ENCODE data around the gene NOTCH1.

Gene NOTCH1

GRCh38 chr9:136537411-136537810, 8.4 kb downstream of the NOTCH1 start:
- Histone ChIP-seq H3F3A (ENCODE audit: insufficient read depth) (no peaks in the 10 kb centered on the region), H3K27ac (ENCODE audit: low read depth, low read length) (no peak overlapping the region), H3K9ac (ENCODE audit: low read length) (no peak overlapping the region), H3K36me3 (ENCODE audit: low read length) (no peaks in the 10 kb centered on the region), H4K20me1 (ENCODE audit: low read depth, low read length) (no peaks in the 10 kb centered on the region), H3K9me3 (ENCODE audit: insufficient read depth, low read length) (no peaks in the 10 kb centered on the region), H2AFZ (ENCODE audit: low read depth, low read length, severe bottlenecking) (no peak overlapping the region), H3K79me2 (ENCODE audit: insufficient read depth, low read length) (no peaks in the 10 kb centered on the region), H3K4me2 (ENCODE audit: low read depth, low read length, poor library complexity, severe bottlenecking) (no peak overlapping the region), H3K4me3 (ENCODE audit: insufficient read depth, low read length, poor library complexity, severe bottlenecking) (no peak overlapping the region), H3K27me3 (ENCODE audit: low read length) (no peaks in the 10 kb centered on the region), H3K9me2 (replicated peaks; ENCODE audit: insufficient read depth, low read length) (no peaks in the 10 kb centered on the region)
- TF ChIP-seq EZH2phosphoT487 (conservative IDR thresholded peaks at IDR 0.05; ENCODE audit: low read length), result no peak

GRCh38 chr9:136536721-136537241, 9.1 kb downstream of the NOTCH1 start:
- H3K4me2 ChIP-seq (ENCODE audit: low read depth, low read length, poor library complexity, severe bottlenecking), result no peak overlapping the region
- no peak overlapping the region for H3K4me3 ChIP-seq (ENCODE audit: insufficient read depth, low read length, poor library complexity, severe bottlenecking)
- no peaks in the 10 kb centered on the region for H3K9me3 ChIP-seq (ENCODE audit: insufficient read depth, low read length)
- no peaks in the 10 kb centered on the region for H3K79me2 ChIP-seq (ENCODE audit: insufficient read depth, low read length)
- H3F3A ChIP-seq (ENCODE audit: insufficient read depth), result no peaks in the 10 kb centered on the region
- no peak for TF ChIP-seq CTCF (IDR thresholded peaks at IDR 0.05; ENCODE audit: insufficient read depth, low read length, poor library complexity, severe bottlenecking)
- TF ChIP-seq EZH2phosphoT487 (conservative IDR thresholded peaks at IDR 0.05; ENCODE audit: low read length), result no peak
- no peaks in the 10 kb centered on the region for H3K27me3 ChIP-seq (ENCODE audit: low read length)
- no peaks in the 10 kb centered on the region for H4K20me1 ChIP-seq (ENCODE audit: low read depth, low read length)
- no peak overlapping the region for H2AFZ ChIP-seq (ENCODE audit: low read depth, low read length, severe bottlenecking)
- H3K27ac ChIP-seq (ENCODE audit: low read depth, low read length), result no peak overlapping the region
- H3K9me2 ChIP-seq (replicated peaks; ENCODE audit: insufficient read depth, low read length), result no peaks in the 10 kb centered on the region
- H3K36me3 ChIP-seq (ENCODE audit: low read length), result no peaks in the 10 kb centered on the region
- no peak overlapping the region for H3K9ac ChIP-seq (ENCODE audit: low read length)

DNA sequence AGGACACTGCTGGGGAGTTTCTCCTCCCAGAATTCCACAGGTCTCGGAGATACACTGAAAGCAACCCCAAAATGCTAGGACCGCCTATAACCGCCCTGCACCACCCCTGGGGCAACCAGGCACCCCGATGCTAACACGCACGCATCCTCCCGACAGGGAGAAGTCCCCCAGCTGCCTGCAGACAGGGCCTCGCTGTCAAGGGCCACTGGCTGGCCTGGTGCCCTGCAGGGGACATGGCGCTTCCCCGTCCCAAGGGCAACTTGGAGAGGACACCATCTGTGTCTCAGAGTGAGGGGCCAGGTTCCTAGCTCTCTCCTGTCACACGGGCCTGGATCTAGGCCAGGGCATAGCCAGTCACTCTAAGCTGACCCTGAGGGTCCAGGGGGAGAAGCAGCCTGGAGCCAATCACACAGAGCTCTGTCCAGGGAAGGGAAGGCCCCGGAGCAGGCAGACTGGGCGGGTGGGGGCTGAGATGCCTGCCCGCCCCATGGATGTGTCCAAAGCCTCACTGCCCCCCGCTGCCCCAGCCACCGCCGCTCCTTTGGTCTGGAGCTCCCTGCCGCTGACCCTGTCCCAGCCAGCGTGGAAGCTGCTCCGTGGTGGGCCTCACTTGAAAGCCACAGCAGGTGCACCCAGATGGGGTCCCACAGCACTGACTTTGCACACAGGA, 9.7 kb downstream of the NOTCH1 start:
- Histone ChIP-seq H3K36me3 (ENCODE audit: low read length) (no peaks in the 10 kb centered on the region), H3F3A (ENCODE audit: insufficient read depth) (no peaks in the 10 kb centered on the region), H3K4me2 (ENCODE audit: low read depth, low read length, poor library complexity, severe bottlenecking) (no peak overlapping the region), H3K79me2 (ENCODE audit: insufficient read depth, low read length) (no peaks in the 10 kb centered on the region), H4K20me1 (ENCODE audit: low read depth, low read length) (no peaks in the 10 kb centered on the region), H3K9me2 (replicated peaks; ENCODE audit: insufficient read depth, low read length) (no peaks in the 10 kb centered on the region), H3K27me3 (ENCODE audit: low read length) (no peaks in the 10 kb centered on the region), H3K9me3 (ENCODE audit: insufficient read depth, low read length) (no peaks in the 10 kb centered on the region), H2AFZ (ENCODE audit: low read depth, low read length, severe bottlenecking) (no peak overlapping the region), H3K4me3 (ENCODE audit: insufficient read depth, low read length, poor library complexity, severe bottlenecking) (no peak overlapping the region), H3K27ac (ENCODE audit: low read depth, low read length) (no peak overlapping the region), H3K9ac (ENCODE audit: low read length) (no peak overlapping the region)
- TF ChIP-seq CTCF (IDR thresholded peaks at IDR 0.05; ENCODE audit: insufficient read depth, low read length, poor library complexity, severe bottlenecking), result no peak
- no peak for TF ChIP-seq EZH2phosphoT487 (conservative IDR thresholded peaks at IDR 0.05; ENCODE audit: low read length)

DNA sequence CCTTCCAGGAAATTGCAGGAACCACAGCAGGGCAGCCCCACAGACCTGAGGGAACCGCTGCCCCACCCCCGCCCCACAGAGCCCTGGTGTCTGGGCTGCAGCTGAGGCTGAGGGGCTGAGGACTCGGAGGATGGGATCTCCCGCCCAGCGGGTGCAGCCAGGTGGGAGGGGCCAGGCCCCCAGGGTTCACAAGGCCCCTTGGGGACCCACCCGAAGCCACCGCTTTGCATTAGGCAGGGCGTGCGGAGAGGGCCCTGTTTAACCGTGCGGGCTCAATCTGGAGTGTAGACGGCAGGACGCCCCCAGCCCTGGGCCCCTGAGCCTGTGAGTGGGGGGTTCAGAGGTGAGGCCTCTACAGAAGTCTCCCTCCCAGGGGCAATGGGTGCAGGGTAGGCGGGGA, 10.8 kb downstream of the NOTCH1 start:
- Histone ChIP-seq H3K9ac (ENCODE audit: low read length) (no peak overlapping the region), H3K36me3 (ENCODE audit: low read length) (no peaks in the 10 kb centered on the region), H3K9me2 (replicated peaks; ENCODE audit: insufficient read depth, low read length) (no peaks in the 10 kb centered on the region), H3K27me3 (ENCODE audit: low read length) (no peaks in the 10 kb centered on the region), H3K9me3 (ENCODE audit: insufficient read depth, low read length) (no peaks in the 10 kb centered on the region), H2AFZ (ENCODE audit: low read depth, low read length, severe bottlenecking) (no peak overlapping the region), H3K4me2 (ENCODE audit: low read depth, low read length, poor library complexity, severe bottlenecking) (no peak overlapping the region), H3K79me2 (ENCODE audit: insufficient read depth, low read length) (no peaks in the 10 kb centered on the region), H3K4me3 (ENCODE audit: insufficient read depth, low read length, poor library complexity, severe bottlenecking) (no peak overlapping the region), H3F3A (ENCODE audit: insufficient read depth) (no peaks in the 10 kb centered on the region), H3K27ac (ENCODE audit: low read depth, low read length) (no peak overlapping the region), H4K20me1 (ENCODE audit: low read depth, low read length) (no peaks in the 10 kb centered on the region)
- TF ChIP-seq EZH2phosphoT487 (conservative IDR thresholded peaks at IDR 0.05; ENCODE audit: low read length) (no peak), CTCF (IDR thresholded peaks at IDR 0.05; ENCODE audit: insufficient read depth, low read length, poor library complexity, severe bottlenecking) (no peak)
